ENCODE data around the gene GNGT2. TPM values are rescaled to one million over a fixed set of nuclear protein-coding genes. Genes with fewer than 3 reads are reported as not detected.

The GNGT2 gene
- total and polyA plus RNA-seq, 9 donors: 0.48 to 4.6 (median 1.6) TPM

GRCh38 chr17:49252148-49252695, 41.8 kb upstream of the GNGT2 start:
- WGBS, 3 donors: 86 to 90% (median 86%) methylated on average over 6 of the region's 6 CpGs

GRCh38 chr17:49249890-49250522, 39.6 kb upstream of the GNGT2 start:
- Histone ChIP-seq H3K4me1 (ENCODE audit: insufficient read depth) (no peaks in the 10 kb centered on the region), H3K27me3 (no peaks in the 10 kb centered on the region), H3K9me3 (no peaks in the 10 kb centered on the region), H3K4me3 (no peak overlapping the region), H3K27ac (no peak overlapping the region), H3K36me3 (no peaks in the 10 kb centered on the region)
- intact Hi-C loops (cut with DNase I): no loop called here
- TF ChIP-seq EP300 (IDR thresholded peaks at IDR 0.05) (no peak), CTCF (IDR thresholded peaks at IDR 0.05) (no peak), POLR2A (IDR thresholded peaks at IDR 0.05) (no peak)
- WGBS, 3 donors: 86 to 89% (median 87%) methylated on average over 12 of the region's 12 CpGs
- DNase-seq: no peak

More at GRCh38 chr17:49252148-49252695, 41.8 kb upstream of the GNGT2 start:
- Histone ChIP-seq H3K27me3 (no peaks in the 10 kb centered on the region), H3K36me3 (no peaks in the 10 kb centered on the region), H3K4me3 (no peak overlapping the region), H3K4me1 (ENCODE audit: insufficient read depth) (no peaks in the 10 kb centered on the region), H3K9me3 (no peaks in the 10 kb centered on the region), H3K27ac (no peak overlapping the region)
- no peak for TF ChIP-seq CTCF (IDR thresholded peaks at IDR 0.05)
- no peak for TF ChIP-seq POLR2A (IDR thresholded peaks at IDR 0.05)
- no peak for TF ChIP-seq EP300 (IDR thresholded peaks at IDR 0.05)
- intact Hi-C loops (cut with DNase I): no loop called here
- DNase-seq: no peak

GRCh38 chr17:49249292-49249794, 39.0 kb upstream of the GNGT2 start:
- no peak for DNase-seq
- H3K4me3 ChIP-seq: no peak overlapping the region
- TF ChIP-seq CTCF (IDR thresholded peaks at IDR 0.05) (no peak), EP300 (IDR thresholded peaks at IDR 0.05) (no peak), POLR2A (IDR thresholded peaks at IDR 0.05) (no peak)
- no peaks in the 10 kb centered on the region for H3K9me3 ChIP-seq
- intact Hi-C loops (cut with DNase I): no loop called here
- no peak overlapping the region for H3K27ac ChIP-seq
- H3K27me3 ChIP-seq: no peaks in the 10 kb centered on the region
- H3K36me3 ChIP-seq: no peaks in the 10 kb centered on the region
- 6 to 12% (median 8%) methylated on average over 10 of the region's 10 CpGs for WGBS, 3 donors
- H3K4me1 ChIP-seq (ENCODE audit: insufficient read depth): no peaks in the 10 kb centered on the region

GRCh38 chr17:49247944-49248343, 37.6 kb upstream of the GNGT2 start:
- 89 to 96% (median 89%) methylated on average over 7 of the region's 7 CpGs for WGBS, 3 donors
- H3K9me3 ChIP-seq: no peaks in the 10 kb centered on the region
- H3K27ac ChIP-seq: no peak overlapping the region
- H3K27me3 ChIP-seq: no peaks in the 10 kb centered on the region
- no peak for DNase-seq
- TF ChIP-seq CTCF (IDR thresholded peaks at IDR 0.05): no peak
- no peaks in the 10 kb centered on the region for H3K4me1 ChIP-seq (ENCODE audit: insufficient read depth)
- no peak overlapping the region for H3K4me3 ChIP-seq
- no peaks in the 10 kb centered on the region for H3K36me3 ChIP-seq
- intact Hi-C loops (cut with DNase I): no loop called here
